GM18498 (cell line): ENCODE data around the gene NPHS1.
"Not testable (repeated sequence)": the region's sequence is repeated elsewhere in the genome, so short reads cannot be mapped to it uniquely, and the experiment has no call there.

Experiments
- ATAC-seq: cut with Tn5 transposase; IDR thresholded peaks from one replicate; pipeline ENCODE4 v1.9.1; 2021; ENCODE audit warnings: mild to moderate bottlenecking, moderate library complexity; ENCODE audit not compliant: unreplicated experiment

NPHS1 gene

DNA sequence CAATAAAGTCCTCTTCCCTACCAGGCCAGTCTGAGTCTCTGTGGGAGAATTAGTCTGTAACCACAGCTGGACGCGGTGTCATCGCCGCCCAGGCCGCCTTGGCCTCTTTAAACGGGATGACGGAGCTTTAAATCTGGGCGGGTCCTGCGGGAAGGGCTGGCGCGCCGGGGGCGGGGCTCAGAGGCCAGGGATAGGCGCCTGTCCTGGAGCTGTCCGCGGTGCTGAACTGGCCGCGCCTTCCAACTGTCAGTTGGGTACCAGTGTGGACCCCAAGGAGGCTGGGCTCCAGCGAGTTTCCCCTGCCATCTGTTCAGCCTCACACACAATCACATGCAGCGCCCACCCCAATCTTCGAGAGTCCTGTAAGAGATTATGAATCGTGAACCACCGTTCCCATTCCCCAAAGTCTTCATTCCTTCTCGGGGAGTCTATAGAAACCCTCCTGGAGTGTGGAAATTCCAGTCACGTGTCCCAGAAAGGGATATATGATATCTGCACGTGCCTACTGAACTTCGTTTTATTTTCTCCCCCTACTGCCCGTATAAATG, 27.5 kb upstream of the NPHS1 start:
- ATAC-seq: no peak

DNA sequence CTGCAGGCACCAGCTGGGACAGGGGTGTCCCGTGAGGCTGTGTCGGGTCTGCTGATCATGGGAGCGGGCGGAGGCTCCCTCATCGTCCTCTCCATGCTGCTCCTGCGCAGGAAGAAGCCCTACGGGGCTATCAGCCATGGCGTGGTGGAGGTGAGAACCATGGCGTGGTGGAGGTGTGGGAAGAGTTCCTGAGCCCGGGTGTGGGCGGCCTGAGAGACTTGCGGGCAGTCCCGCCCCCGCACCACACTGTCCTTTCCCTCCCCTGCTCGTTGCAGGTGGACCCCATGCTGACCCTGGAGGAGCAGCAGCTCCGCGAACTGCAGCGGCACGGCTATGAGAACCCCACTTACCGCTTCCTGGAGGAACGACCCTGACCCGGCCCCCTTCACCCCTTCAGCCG, 26.8 kb upstream of the NPHS1 start:
- ATAC-seq: no peak

DNA sequence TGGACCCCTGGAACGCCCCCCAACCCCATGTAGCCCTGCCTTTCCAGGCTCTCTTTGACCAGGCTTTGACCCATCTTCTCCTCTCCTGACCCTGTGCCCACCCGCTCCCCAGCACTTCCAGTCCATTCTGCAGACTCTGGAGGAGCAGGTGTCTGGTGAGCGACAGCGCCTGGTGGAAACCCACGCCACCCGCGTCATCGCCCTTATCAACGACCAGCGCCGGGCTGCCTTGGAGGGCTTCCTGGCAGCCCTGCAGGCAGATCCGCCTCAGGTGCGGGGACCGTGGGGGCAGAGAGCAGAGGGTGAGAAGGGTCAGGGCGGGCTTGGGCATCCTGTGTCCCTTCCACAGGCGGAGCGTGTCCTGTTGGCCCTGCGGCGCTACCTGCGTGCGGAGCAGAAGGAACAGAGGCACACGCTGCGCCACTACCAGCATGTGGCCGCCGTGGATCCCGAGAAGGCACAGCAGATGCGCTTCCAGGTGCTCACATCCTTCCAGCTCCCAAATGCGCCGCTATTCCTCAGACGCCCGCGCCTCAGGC, 22.2 kb upstream of the NPHS1 start:
- no peak for ATAC-seq

DNA sequence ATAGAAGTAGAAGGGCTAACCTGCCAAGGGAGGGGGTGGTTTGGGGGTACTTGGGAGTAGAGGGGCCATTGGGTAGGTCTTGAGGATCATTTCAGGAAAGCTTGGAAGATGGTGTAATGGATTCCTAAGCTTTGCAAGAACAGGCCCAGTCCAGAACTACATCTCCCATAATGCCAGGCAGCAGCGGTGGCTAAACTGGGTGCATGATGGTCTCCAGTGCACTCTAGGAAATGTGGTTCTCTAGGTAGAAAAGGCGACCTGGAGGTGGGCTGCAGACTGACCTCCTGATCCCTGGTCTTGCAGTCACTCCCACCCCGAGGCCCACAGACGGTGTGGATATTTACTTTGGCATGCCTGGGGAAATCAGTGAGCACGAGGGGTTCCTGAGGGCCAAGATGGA, 19.9 kb upstream of the NPHS1 start:
- ATAC-seq: no peak

DNA sequence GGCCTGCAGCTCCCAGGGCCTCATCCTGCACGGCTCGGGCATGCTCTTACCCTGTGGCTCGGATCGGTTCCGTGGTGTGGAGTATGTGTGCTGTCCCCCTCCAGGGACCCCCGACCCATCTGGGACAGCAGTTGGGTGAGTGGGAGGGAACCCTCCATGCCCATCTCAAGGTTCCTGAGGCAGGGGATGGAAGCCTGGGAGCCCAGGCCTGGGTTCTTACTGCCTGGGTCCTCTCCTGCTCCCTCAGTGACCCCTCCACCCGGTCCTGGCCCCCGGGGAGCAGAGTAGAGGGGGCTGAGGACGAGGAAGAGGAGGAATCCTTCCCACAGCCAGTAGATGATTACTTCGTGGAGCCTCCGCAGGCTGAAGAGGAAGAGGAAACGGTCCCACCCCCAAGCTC, 19.3 kb upstream of the NPHS1 start:
- no peak for ATAC-seq

DNA sequence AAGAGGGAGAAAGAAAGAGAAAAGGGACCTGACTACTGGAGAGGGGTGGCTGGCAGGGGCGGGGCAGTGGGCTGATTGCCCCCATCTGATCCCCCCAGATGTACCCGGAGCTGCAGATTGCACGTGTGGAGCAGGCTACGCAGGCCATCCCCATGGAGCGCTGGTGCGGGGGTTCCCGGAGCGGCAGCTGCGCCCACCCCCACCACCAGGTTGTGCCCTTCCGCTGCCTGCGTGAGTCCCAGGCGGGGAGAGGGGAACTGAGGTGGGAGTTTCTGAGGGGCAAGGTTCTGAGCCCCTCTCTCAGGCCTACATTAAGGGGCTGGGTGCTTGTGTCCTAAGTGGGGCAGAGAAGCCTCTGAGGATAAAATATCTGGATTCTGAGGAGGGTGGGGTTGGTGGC, 18.5 kb upstream of the NPHS1 start:
- ATAC-seq: no peak

DNA sequence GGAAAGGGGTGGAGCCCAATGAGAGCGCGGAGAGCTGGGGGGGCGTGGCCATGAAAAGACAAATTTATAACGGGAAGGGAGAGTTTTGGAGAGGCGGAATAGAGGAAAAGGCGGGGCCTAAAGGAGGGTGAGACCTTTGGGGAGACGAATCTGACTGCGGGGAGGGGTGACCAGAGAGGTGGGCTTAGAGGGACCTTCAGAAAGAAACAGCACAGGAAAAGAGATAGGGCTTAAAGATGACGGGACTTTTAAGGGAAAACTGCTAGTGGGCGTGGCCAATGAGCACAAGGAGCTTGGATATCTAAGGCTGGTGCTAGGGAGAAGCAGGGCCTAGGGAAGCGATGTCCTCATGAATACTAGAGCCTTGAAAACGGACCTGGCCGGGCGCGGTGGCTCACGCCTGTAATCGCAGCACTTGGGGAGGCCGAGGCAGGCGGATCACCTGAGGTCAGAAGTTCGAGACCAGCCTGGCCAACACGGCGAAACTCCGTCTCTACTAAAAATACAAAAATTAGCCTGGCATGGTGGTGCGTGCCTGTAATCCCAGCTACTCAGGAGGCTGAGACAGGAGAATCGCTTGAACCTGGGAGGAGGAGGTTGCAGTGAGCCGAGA, 17.9 kb upstream of the NPHS1 start:
- ATAC-seq: not testable (repeated sequence)

DNA sequence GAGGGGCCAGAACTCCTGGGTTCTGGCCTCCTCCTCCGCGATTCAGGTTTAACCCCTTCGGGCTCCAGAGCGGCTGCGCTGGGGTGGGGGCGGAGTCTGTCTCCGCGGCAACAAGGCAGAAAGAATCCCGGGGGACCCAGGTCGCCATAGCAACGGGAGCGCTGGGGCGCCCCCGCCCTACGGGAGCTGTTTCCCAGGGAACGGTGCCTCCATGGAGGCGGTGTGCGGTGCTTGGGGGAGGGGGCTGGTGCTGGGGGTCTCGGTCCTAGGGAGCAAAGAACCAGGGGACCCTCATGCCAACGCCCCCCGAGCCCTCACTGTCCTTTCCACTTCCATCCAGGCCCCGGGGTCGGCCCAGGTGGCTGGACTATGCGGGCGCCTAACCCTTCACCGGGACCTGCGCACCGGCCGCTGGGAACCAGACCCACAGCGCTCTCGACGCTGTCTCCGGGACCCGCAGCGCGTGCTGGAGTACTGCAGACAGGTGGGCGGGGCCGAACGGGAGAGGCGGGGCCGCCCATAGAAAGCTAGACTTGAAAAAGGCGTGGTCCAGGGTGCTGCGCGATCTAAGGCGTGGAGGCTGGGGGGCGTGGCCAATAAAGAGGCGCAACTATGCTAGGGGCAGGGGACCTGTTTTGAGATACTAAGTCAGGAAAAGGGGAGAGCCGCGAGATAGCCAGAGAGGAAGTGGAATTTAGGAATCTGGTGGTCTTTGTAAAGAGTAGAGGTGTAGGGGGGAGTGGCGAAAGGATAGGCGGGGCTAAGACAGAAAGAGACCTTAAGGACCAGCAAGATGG, 17.2 kb upstream of the NPHS1 start:
- no peak for ATAC-seq

DNA sequence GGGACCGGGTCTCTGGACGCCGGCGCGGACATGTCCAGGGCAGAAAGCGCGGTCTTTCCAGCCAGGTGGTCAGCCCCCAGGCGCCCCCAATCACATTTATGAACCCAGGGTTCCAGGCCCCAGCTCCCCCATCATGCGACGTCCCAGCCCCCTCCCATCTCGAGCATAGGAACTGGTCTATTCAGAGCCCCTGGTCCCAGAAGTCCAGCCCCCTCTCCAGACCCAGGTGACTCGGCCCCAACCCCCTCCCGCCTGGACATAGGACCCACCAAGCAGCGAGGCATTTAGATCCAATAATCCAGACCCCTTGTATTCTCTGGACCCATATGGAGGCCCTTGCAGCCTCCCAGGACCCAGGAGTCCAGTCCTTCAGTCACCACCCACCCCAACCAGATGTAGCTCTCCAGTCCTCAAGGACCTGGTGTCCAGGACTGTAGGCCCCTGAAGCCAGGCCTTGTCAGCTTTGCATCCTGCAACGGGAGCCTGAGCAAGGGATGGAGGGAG, 16.6 kb upstream of the NPHS1 start:
- ATAC-seq: no peak

DNA sequence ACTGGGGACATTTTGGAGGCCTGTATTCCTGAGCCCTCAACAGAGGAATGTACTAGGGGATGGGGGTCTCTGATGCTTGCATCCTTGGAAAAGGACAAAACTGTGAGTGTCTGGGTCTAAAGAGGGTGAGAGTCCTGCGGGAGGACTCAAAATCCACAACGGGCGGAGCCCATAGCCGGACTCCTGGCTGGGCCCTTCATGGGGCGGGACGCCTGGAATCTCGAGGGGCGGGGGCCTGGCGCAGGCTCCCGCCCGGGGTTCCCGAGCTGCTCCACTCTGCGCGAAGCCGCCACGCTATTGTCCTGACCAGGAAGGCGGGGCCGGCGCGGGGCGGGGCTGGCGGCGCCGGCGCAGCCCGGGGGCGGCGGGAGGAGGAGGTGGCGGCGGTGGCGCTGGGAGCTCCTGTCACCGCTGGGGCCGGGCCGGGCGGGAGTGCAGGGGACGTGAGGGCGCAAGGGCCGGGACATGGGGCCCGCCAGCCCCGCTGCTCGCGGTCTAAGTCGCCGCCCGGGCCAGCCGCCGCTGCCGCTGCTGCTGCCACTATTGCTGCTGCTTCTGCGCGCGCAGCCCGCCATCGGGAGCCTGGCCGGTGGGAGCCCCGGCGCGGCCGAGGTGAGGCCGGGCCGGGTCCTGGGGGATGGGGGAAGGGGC, 16.0 kb upstream of the NPHS1 start, which contains the start of gene APLP1:
APLP1 (plus strand) TSS at position 403 of the 651 bp plus-strand sequence; CDS start at position 466, 63 bp downstream.
- ATAC-seq: no peak

DNA sequence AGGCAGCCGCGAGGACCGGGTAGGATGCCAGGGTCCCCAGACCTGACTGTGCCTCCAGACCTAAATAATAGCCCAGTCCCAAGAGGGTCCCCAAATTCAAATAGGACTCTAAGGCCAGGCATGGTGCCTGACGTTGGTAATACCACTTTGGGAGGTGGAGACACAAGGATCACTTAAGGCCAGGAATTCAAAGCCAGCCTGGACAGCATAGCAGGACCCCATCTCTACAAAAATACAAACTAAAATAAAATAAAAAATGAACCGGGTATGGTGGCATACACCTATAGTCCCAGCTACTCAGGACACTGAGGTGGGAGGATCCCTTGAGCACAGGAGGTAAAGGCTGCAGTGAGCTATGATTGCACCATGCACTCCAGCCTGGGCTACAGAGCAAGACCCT, 10.7 kb upstream of the NPHS1 start:
- no peak for ATAC-seq

DNA sequence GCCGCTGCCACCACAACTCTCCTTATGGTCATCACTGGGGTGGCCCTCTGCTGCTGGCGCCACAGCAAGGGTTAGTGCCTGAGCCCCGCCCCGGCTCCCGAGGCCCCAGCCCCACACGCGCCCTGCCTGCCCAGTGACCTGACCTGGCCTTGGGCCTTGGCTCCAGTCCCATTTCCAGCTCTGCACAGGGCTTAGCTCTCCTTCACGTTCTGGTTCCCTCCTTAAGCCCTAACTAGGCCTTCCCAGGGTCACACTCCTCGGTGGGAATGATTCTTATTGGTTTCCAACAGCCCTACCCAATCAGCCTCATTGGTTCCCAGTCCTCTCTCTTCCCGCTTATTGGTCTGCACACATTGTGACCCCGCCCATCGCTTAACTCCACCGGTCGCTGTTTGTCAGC, 10.2 kb upstream of the NPHS1 start:
- ATAC-seq: no peak

DNA sequence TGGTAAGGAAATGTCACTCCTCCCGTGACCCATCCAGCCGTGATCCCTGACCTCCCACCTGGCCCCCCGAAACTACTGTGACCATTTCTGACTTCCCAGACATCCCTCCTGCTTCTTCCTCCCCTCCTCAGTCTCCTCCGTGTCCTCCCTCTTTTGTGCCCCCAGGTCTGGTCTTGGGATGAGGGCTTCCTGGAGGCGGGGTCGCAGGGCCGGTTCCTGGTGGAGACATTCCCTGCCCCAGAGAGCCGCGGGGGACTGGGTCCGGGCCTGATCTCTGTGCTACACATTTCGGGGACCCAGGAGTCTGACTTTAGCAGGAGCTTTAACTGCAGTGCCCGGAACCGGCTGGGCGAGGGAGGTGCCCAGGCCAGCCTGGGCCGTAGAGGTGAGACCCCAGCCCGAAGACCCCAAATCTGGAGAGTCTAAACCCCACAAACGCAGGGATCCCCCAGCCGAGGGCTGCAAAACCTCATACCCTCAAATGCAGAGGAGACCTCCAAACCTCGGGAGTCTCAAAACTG, 9.4 kb upstream of the NPHS1 start:
- ATAC-seq: no peak

DNA sequence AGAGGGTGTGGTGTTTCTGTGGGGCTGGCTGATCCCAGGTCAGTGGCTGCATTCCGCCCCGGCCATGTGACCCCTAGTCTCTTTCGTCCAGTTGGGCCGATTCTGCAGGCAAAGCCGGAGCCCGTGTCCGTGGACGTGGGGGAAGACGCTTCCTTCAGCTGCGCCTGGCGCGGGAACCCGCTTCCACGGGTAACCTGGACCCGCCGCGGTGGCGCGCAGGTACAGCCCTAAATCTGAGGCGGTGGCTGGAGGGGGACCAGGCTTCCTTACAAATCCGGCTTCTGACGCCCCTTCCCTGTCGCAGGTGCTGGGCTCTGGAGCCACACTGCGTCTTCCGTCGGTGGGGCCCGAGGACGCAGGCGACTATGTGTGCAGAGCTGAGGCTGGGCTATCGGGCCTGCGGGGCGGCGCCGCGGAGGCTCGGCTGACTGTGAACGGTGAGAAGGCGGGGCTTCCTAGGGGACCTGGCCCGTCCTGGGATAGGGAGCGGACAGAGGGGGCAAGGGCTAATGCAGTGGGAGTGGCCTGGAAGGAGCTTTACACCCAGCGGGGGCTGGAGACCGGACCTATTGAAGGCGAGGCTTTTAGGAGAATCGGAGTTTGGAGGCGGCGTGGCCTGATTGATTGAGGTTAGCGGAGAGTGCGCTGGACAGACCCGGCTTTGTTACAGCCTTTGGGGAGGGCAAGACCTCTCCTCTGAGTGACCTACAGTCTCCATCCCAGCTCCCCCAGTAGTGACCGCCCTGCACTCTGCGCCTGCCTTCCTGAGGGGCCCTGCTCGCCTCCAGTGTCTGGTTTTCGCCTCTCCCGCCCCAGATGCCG, 8.7 kb upstream of the NPHS1 start:
- ATAC-seq: no peak

DNA sequence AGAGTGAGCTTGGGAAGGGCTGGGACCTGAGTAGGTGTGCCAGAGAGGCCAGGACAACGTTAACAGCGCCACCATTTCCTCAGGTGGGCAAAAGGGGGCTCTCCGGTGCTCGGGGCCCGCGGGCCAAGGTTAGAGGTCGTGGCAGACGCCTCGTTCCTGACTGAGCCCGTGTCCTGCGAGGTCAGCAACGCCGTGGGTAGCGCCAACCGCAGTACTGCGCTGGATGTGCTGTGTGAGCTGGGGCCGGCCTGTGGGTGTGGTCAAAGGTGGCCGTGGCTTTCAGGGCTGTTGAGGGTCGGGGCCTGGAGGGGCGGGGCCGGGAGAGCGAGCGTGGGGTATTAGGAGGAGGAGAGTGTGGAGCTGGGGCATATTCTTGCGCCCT, 8.1 kb upstream of the NPHS1 start:
- ATAC-seq: no peak

DNA sequence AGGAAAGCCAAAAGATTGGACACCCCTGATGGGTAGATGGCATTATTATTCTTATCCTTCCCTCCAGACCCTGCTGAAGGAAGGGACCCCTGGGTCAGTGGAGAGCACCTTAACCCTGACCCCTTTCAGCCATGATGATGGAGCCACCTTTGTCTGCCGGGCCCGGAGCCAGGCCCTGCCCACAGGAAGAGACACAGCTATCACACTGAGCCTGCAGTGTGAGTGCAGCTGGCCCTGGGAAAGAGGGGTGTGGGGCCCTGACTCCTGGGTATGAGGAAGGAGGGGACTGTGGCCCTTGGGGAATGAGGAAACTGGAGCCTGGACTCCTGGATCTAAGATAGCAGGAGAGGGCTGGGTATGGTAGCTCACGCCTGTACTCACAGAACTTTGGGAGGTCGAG, 7.1 kb upstream of the NPHS1 start:
- ATAC-seq: no peak

DNA sequence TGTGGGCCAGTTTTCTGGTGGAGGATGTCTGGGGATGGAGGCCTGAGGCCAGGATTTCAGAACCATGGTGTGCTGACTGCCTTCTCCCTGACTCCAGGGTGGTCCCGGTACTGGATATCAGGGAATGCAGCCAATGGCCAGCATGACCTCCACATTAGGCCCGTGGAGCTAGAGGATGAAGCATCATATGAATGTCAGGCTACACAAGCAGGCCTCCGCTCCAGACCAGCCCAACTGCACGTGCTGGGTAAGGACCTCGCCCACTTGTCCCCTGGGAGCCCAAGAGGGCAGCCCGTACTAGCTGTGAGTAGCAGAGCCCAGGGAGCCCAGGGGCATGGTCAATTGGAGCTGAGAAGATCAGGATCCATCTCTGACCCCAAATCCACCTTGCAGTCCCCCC, 6.0 kb upstream of the NPHS1 start:
- ATAC-seq: no peak

DNA sequence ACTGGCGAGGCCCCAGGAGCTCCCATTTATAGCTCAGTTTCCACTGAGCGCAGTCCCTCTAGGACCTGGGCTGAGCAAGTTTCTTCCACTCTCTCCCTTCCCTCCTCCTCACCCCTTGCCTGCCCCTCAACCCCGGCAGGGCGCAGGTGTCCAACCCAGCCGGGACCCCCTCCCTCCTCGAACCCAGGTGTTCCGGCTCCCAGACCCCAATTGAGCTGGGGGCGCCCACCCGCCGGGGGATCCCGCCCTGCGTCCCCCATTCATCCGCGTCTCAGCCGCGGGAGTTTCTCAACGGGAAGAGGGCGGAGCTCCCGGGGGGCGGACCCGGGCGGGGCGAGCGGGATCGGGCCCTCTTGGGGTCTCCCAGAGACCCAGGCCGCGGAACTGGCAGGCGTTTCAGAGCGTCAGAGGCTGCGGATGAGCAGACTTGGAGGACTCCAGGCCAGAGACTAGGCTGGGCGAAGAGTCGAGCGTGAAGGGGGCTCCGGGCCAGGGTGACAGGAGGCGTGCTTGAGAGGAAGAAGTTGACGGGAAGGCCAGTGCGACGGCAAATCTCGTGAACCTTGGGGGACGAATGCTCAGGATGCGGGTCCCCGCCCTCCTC, 4.3 kb upstream of the NPHS1 start, which contains the start of gene KIRREL2:
KIRREL2 (plus strand) TSS at position 366 of the 604 bp plus-strand sequence; CDS start at position 575, 209 bp downstream.
- ATAC-seq: no peak

DNA sequence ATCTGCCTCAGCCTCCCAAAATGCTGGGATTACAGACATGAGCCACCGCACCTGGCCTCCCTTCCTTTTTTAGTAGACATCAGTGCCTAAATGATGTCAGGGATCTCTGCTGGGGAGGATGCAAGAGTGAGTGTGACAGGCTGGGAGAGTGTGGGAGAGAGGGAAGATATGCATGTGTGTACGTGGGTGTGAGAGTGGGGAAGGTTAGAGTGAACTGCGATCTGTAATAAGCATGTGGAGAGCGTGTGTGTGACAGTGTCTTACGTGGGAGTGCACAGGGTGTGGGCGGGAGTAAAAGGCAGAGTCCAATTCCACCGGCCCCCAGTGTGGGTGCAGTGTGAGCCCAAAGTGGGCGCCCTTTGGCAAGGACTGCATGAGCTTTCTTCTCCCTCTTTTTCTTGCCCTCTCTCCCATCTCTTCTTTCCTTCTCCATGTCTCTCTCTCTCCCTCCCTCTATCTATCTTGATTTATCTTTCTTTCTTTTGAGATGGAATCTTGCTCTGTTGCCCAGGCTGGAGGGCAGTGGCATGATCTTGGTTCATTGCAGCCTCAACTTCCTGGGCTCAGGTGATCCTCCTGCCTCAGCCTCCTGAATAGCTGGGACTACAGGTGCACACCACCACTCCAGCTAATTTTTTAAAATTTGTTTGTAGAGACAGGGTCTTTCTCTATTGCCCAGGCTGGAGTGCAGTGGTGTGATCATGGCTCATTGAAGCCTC, 893 bp upstream of the NPHS1 start:
- no peak for ATAC-seq
